GM13977 (cell line): ENCODE results near the gene IL17RC.
A peak's percentile ranks its signal among the peaks of the same experiment; 100 is the strongest.

ENCODE experiments used
- DNase-seq: peaks from one replicate; pipeline ENCODE4 v3.0.0; 2012; ENCODE audit warnings: low spot score
- CTCF ChIP-seq: IDR thresholded peaks from 2 replicates; pipeline ENCODE4 v1.5.1; 2012; ENCODE audit warnings: mild to moderate bottlenecking, control low read depth; ENCODE audit not compliant: insufficient read depth; ENCODE audit errors: extremely low read depth, missing control alignments
- in situ Hi-C: fragments of 300-500 bp; cut with MboI; formaldehyde crosslinking; loops from one replicate; pipeline ENCODE4 v1.12.0; 2022; ENCODE audit warnings: low sequenced_read_pairs, low pct_unique_long_range_greater_than_20kb, mixed read lengths, inconsistent platforms; ENCODE audit not compliant: unreplicated experiment

The IL17RC gene

GRCh38 chr3:9876991-9877390 lies 39.9 kb upstream of the IL17RC start:
- in situ Hi-C loops: no loop called here
- DNase-seq: no peak
- peak; percentile 9 for TF ChIP-seq CTCF

GRCh38 chr3:9878700-9879099 lies 38.2 kb upstream of the IL17RC start:
- no peak for DNase-seq
- in situ Hi-C loops: no loop called here
- TF ChIP-seq CTCF: no peak

GRCh38 chr3:9879830-9880549 lies 36.9 kb upstream of the IL17RC start, which contains the start of gene CIDEC:
TSS of gene CIDEC (minus strand) at chr3:9880253. CDS start at chr3:9878486, 1,767 bp downstream.
- peak; percentile 60 for DNase-seq
- in situ Hi-C loops: no loop called here
- TF ChIP-seq CTCF: no peak

GRCh38 chr3:9881441-9881840 lies 35.5 kb upstream of the IL17RC start:
- no peak for DNase-seq
- no peak for TF ChIP-seq CTCF
- in situ Hi-C loops: no loop called here

GRCh38 chr3:9883706-9884554 lies 33.0 kb upstream of the IL17RC start:
- in situ Hi-C loops: no loop called here
- no peak for DNase-seq

GRCh38 chr3:9884555-9885165 lies 32.2 kb upstream of the IL17RC start:
- no peak for DNase-seq
- in situ Hi-C loops: no loop called here
- TF ChIP-seq CTCF: no peak

More at GRCh38 chr3:9883706-9884554, 33.0 kb upstream of the IL17RC start:
- no peak for TF ChIP-seq CTCF
